HG03432 (cell line): ENCODE data around the gene COMMD9.

Experiments
- ATAC-seq: cut with Tn5 transposase; IDR thresholded peaks from one replicate; pipeline ENCODE4 v1.9.1; 2021; ENCODE audit warnings: mild to moderate bottlenecking, moderate library complexity; ENCODE audit not compliant: unreplicated experiment

The COMMD9 gene

GRCh38 chr11:36258730-36259360 lies 30.4 kb downstream of the COMMD9 start:
- ATAC-seq: no peak

GRCh38 chr11:36257351-36257750 lies 31.9 kb downstream of the COMMD9 start:
- ATAC-seq: peak; percentile 50

- no peak for ATAC-seq
Observed at GRCh38 chr11:36254713-36255112, 34.5 kb downstream of the COMMD9 start.

DNA sequence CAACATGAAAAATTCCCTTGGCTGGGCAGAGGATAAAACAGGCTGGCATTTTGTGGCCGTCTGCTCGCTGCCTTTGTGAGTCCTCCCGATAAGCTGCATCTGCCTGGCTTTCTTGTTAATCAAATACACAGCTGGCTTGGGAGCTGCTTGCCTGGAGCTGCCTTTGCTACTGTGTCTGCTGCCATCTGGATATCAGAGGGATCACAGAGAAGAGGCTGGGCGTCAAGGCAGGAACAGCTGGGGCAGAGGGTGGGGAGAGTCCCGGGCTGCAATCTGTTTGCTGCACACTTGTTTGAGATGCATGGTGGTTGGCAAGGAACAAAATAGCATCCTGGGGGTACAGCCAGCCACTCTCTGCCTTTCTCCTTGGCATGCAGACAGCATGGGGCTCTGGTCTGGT lies 36.0 kb downstream of the COMMD9 start:
- ATAC-seq: no peak

DNA sequence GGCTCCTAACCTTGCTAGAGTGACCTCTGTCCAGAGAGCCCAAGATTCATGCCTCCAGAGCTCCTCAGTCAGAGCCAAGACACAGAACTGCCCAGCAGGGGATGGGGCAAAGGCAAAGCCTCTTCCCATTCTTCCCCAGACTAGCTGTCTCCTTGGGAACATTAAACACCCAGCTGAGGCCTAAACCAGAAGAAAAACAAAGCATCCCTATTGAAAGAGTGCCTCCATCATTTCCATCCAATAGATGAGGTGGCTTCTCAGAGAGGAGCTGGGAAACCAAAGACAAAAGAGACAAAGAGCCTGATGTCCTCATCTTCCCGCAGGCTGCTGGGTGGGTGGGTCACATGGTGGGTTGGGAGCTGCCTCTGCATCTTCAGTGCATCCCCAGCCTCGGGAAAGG lies 37.4 kb downstream of the COMMD9 start:
- no peak for ATAC-seq

DNA sequence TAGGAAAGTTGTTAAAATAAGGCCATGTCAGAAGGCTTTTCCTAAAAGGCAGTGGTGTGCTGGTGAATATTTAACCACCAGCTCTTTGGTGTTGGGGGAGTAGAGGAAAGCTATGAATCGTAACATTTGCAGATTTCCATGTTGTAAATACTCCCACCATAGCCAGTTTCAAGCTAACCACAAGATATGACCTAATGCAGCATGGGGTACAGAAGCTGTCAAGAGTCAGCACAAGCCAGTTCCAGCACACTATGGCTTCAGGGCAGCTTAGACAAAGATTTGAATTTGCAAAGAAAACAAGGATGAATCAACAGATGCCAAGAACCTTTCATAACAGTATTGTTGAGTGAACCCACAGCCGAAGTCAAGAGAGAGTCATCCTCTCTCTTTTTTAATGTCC lies 40.0 kb downstream of the COMMD9 start:
- ATAC-seq: no peak

DNA sequence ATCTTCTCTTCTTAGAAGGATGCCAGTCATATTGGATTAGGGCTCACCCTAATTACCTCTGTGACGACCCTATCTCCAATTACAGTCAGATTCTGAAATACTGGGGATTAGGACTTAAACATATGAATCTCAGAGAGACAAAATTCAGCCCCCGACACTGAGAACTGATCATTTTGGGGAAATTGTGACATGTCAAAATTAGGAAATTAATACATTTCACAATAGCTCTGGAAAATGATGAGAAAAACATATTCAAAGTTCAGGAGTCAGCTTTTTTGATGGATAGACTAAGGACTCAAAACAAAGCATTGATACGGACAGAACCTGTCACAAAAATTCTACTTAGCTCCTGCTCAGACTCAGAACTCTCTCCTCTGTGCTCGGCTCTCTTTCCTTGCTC lies 40.8 kb downstream of the COMMD9 start:
- ATAC-seq: no peak

GRCh38 chr11:36247493-36247892 lies 41.7 kb downstream of the COMMD9 start:
- ATAC-seq: no peak

DNA sequence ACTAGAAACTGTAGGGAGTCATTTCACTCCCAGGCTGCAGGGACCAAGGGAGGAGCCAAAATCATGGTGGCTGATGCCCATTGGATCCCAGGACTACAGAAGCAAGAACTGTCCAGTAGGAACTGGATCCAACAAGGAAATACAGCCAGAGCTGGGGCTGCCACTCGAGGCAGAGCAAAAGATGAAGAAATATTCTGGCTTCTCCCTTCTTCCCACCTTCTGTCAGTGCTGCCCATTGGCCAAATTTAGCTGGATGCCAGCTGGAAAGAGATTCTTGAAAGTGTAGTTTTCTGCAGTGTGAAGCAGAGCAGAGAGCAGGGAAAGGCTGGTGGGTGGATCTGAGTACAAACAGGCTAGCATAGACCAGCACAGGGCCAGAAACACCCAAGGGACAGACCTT lies 45.6 kb downstream of the COMMD9 start:
- no peak for ATAC-seq

GRCh38 chr11:36241497-36241896 lies 47.7 kb downstream of the COMMD9 start:
- no peak for ATAC-seq

DNA sequence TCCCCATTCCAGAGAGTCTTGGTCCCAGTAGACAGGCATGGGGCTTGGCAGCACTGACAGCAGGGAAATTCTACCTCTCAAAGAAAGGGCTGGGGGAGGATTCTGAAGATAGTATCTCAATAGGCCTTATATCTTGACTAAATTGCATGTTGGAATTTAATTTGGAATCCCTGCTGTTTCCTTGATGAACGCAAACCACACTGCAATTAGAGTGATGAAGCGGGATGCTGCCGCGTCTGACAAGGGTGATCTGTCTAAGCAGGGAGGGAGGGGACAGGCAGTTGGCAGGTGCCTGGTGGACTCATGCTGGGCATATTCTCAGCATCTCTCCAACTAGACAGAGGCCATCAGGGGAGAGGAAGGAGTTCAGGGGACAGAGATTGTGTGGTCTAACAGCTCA lies 48.4 kb downstream of the COMMD9 start:
- no peak for ATAC-seq

GRCh38 chr11:36240173-36240572 lies 49.1 kb downstream of the COMMD9 start:
- ATAC-seq: no peak

DNA sequence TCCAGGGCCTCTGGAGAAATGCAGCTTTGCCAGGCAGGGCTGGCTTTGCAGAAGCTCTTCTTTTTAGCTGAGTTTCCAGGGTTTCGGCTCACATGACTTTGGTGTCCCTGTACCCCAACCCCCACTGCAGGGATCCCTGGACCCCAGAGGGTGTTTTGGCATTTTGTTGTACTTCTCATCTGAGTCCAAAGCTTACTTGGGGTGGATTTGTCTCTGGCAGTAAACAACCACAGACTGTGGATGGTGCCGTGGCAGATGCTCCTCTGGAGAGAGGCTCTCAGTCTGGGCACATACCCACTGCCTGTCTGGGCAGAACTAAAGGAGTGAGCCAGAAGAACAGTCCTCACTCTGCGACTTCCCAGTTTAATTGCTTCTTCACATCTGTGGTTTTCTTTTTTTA lies 49.6 kb downstream of the COMMD9 start:
- no peak for ATAC-seq

DNA sequence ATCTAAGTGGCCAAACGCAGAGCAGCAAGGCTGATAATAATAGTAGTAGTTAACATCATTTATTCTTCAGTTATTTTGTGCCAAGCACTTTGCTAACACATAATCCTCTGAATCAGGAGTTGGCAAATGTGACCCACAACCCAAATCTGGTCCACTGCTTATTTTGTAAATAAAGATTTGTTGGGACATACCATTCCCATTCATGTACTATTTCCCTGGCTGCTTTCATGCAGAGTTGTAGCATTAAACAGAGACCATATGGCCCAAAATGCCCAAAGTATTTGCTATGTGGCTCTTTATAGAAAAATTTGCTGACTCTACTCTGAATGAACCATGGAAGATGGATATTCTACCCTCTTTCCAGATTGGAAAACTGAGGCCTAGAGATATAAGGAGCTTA lies 50.3 kb downstream of the COMMD9 start:
- no peak for ATAC-seq

GRCh38 chr11:36238036-36238631 lies 51.1 kb downstream of the COMMD9 start:
- ATAC-seq: no peak

GRCh38 chr11:36237391-36237790 lies 51.8 kb downstream of the COMMD9 start:
- ATAC-seq: no peak

DNA sequence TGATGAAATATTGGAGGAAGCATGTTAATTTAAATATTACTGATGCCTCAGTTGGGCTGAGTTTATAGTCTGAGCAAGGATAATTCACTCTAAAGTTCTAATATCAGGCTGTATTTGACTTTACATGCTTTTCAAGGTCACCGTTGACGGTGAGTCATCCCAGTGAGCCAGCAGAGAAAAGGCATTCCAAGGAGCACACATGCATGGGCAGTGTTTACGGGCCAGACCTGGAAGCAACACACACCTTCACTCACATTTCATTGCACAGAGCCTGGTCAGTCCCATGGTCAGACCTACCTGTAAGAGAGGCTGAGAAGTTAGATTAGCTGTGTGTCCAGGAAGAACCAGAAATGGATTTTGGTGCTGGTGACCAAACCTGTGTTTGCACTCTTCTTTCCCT lies 53.5 kb downstream of the COMMD9 start:
- ATAC-seq: no peak

GRCh38 chr11:36234825-36235224 lies 54.4 kb downstream of the COMMD9 start:
- ATAC-seq: no peak

DNA sequence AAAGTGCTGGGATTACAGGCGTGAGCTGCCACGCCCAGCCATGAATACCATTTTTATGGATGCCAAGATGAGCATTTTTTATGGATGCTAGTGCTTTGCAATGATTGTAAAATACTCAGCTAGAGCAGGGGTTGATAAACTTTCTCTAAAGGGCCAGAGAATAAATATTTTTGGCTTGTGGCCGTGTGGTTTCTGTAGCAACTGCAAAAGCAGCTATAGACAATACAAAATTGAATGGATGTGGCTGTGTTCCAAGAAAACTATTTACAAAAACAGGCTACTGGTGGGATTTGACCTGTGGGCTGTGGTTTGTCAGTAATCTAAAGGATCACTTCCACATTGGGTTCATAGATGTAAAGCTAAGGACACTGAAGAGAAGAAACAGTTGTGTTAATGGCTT lies 56.0 kb downstream of the COMMD9 start:
- no peak for ATAC-seq

- ATAC-seq: no peak
Observed at GRCh38 chr11:36230779-36231699, 58.2 kb downstream of the COMMD9 start.

DNA sequence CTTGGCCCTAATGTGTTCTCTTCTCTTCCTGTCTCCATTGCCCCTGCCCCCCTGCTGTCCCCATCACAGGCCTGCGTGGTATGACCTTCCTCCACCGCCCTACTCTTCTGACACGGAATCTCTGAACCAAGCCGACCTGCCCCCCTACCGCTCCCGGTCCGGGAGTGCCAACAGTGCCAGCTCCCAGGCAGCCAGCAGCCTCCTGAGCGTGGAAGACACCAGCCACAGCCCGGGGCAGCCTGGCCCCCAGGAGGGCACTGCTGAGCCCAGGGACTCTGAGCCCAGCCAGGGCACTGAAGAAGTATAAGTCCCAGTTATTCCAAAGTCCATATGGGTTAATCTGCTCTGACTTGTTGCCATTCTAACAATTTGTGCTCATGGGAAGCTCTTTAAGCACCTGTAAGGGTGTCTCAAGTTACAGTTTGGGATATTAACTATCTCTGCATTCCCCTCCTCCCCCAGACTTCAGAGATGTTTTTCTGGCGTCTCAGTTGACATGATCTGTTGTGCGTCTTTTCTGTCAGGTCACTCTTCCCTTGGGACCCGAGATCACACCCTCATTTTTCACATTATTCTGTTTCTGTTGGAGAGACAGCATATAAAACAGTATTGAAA lies 60.0 kb downstream of the COMMD9 start:
- no peak for ATAC-seq

DNA sequence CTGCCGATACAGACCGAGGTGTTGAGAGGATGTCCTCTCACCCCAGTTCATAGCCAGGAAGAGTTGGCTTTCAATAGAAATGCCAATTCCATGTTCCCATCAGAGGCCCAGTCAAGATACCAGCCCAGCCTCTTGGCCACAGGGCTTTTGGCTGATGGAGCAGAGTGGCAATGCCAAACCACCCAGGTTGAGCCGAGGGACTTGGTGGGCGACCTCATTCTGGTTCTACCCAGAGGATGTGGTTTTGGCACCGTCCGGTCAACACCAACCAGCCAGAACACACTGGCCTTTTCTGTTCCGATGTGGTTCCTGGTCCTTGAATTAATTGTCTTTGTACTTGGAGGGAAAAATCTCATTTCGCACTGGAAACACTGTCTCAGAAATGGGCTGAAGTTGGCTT lies 60.5 kb downstream of the COMMD9 start:
- no peak for ATAC-seq
